GM18505 (cell line): ENCODE measurements around the gene RAP2A.

Source experiments
- ATAC-seq: cut with Tn5 transposase; IDR thresholded peaks from one replicate; pipeline ENCODE4 v1.9.1; 2021; ENCODE audit not compliant: unreplicated experiment
- POLR2A ChIP-seq: IDR thresholded peaks from 4 replicates; pipeline ENCODE4 v1.6.1; 2011; ENCODE audit warnings: borderline replicate concordance; ENCODE audit not compliant: insufficient read depth, insufficient read length; ENCODE audit errors: extremely low read depth

Gene RAP2A

DNA sequence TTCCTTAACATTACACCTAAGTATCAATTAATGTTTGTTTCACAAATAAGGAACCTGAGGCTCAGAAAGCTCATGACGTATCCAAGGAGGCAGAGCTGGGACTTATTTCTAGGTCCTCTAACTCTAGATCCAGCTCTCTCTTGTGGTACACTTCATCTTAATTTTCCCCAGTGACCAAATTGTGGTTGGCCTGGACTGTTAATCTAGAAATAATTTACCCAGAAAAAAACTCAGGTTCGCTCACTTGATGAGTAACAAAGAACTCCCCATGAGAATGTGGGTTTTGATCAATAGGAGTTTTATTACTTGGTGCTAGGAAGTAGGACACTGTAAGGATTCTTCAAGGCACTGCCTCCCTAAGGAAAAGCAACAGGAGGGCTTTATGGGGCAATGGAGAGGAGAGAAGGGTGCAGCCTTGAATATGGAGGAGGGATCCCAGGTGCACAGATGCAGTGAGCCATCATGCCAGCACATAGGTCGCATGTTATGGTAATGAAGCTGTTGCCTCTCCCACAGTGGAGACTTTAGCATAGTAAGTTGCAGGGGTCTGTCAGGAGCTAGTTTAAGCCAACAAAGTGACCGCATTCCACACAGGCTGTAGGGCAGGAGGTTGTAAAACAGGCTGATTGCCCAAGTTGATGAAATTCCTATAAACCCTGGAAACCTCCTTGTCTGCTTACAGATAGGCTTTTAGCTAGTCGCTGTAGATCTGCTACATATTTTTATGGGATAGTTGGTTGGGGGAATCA lies 14.7 kb downstream of the RAP2A start:
- ATAC-seq: no peak
- TF ChIP-seq POLR2A: no peak

- no peak for TF ChIP-seq POLR2A
- ATAC-seq: no peak
These were observed 20.7 kb downstream of the RAP2A start for GRCh38 chr13:97454699-97455098.

GRCh38 chr13:97456047-97456446 lies 22.1 kb downstream of the RAP2A start:
- no peak for ATAC-seq
- no peak for TF ChIP-seq POLR2A

- no peak for ATAC-seq
- TF ChIP-seq POLR2A: no peak
These were observed 25.3 kb downstream of the RAP2A start for GRCh38 chr13:97459215-97459777.

DNA sequence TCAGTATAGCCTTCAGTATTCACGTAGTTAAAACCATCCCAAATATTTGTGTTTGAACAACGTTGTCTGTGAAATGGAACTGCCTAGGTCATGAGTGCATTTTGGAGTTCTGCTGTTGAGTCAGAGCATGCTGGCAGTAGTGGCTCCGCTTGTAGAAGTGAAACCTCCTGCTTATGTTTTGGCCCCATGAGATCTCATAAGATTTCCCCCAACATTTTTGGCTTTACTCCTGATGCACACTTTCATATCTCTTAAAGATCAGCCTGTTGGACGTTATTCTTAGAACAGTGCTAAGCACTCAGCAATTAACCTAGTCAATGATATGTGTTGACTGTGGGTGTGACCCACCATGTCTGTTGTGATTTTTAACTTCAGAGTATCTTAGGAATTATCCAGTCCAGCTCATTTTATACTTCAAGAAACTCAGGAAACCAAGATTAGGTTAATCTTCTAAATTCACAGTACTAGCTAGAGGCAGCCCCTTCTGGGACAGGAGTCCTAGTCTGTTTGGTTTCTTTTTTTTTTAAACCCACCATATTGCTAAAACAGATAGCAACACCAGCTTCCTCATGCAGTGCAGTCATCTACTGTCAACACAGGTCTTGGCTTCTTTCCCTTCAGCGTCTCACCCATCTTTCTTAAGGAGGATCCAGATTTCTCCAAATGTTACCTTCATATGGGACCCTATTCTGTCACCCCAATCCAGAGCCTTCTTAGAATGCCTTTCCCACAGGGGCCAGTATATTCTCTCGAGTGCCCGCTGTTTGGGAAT lies 26.2 kb downstream of the RAP2A start:
- peak; percentile 95 for ATAC-seq
- TF ChIP-seq POLR2A: peak; percentile 46

- ATAC-seq: no peak
- TF ChIP-seq POLR2A: no peak
These were observed 26.9 kb downstream of the RAP2A start for GRCh38 chr13:97460853-97461252.

DNA sequence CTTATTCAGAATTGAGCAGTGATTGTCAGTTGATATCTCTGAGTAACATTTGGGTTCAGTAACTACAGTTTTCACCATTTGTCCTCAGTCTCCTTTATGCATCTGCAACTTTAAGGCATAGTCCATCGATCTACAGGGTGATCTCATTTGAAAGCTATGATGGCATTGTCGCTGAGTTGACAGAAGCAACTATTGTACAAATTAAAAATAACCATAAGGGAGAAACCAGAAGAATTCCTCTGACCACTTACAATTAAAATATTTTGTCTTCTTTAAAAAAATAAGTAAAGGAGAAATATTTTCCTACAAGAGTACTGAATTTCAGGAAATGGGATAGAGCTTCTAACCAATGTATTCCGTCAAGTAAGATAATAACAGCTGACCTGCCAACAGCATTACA lies 30.6 kb downstream of the RAP2A start:
- ATAC-seq: no peak

DNA sequence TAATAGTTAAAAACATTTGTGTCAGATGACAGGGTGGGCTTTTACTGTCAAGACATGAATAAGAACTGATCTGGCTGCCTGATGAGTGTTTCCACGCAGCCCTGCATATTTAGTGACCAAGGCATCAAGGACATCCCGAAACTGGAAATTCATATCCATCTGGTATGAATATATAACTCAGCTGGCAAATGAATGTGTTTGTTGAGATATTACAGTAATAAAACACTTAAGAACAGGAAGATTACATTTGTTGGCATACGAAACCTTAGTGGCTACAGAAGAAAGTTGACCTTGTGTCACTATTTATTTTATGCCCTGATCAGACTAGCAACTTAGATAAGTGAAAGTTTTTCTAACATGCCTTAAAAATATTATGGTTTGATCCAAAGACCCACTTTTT lies 32.8 kb downstream of the RAP2A start:
- ATAC-seq: no peak
- no peak for TF ChIP-seq POLR2A

More for the DNA sequence above, 30.6 kb downstream of the RAP2A start:
- no peak for TF ChIP-seq POLR2A

DNA sequence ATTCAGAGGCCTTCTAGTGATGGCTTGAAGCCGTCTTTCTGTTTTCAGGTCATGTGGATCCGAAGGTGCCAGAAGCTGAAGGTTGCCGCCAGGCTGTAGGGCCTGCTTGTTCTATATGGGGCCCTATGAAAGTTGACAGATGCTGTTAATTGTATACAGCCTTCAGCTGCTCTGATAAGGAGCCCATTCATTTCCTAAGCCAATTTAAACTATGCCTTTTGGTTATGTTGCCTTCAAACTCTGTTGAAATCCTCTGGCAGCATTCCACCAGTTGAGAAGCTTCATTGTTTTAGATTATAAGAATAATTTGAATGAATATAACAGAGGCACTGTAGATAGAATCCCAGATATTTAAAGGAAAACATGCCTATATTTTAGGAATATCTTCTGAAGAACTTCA lies 34.4 kb downstream of the RAP2A start:
- ATAC-seq: no peak
- TF ChIP-seq POLR2A: no peak

DNA sequence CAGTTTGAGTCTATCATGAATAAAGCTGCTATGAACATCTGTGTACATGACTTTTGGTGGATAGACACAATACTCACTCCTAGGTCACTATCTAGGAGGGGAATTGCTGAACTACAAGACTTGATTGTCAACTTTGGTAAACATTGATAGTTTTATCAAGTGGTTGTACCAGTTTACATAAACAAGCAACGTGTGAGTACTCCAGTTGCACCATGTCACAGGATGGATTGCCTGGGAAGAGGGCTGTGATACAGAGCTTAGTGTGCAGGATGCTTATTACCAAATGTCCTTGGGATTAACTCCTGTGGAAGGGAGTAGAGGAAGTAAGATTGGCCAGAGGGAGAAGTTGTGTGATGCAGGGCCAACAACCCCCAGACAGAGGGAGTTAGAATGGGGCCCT lies 37.7 kb downstream of the RAP2A start:
- TF ChIP-seq POLR2A: no peak
- no peak for ATAC-seq

DNA sequence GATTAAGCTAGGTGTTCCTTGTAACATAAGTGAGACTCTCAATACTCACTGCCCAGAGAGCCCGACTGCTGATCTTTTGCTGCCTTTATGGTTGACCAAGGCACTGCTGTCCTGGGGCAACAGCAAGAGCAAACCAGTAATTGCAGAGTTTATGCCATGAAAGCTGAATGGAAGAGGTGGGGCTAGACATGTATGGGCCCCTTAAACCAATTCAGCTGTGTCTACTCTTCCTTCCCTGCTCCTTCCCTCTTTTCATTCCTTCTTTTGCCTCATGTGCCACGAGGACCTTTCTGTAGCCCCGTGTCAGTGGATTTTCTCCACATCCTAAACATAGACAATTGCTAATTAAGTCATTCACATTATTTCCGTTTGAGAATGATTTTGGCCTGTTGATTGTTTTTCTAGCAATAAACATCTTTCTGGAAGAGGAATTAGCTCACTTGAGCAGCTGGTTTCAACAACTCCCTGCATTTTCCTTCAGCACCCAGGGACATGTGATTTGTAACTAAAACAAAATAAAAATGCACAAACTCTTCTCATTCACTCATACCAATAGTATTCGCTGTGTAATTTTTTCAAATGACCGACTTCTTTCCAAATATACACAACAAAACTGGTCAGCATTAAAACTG lies 40.5 kb downstream of the RAP2A start:
- ATAC-seq: no peak
- TF ChIP-seq POLR2A: no peak

DNA sequence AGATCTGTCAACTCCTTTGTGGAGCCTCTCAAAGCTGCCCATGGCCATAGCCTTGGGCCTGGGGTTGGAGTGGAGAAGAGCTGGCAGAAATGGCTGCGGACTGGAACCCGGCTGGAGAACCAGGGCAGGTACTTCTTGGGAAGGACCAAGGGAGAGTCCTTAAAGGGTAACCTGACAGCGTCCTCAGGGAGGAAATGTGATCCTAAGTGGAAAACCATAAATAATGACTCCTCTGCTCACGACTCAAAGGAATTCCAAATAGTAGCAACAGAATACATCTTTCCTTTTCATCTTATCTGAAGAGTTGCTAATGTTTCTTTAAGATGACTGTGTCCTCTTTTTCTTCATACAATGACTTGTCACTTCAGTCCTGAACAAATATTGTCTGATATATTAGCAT lies 41.0 kb downstream of the RAP2A start:
- no peak for ATAC-seq
- TF ChIP-seq POLR2A: no peak

DNA sequence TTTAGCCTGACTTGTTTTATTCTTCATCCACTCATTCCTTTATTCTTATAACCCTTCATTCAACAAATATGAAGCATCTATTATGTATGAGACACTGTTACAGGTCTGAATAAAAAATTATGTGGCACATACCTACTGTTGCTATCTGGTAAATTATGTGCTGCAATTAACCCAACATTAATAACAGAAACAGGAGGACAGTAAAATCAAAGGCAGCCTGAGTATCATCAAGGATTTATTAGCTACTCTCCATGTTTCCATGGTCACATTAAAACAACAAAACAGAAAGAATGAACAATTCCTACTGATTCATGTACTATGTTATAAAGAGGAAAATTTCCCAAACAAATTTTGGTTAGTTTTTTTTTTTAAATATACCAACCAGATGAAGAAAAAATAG lies 43.9 kb downstream of the RAP2A start:
- no peak for ATAC-seq
- no peak for TF ChIP-seq POLR2A

- TF ChIP-seq POLR2A: no peak
These were observed 44.3 kb downstream of the RAP2A start for GRCh38 chr13:97478247-97478646.

GRCh38 chr13:97483465-97483864 lies 49.5 kb downstream of the RAP2A start:
- no peak for TF ChIP-seq POLR2A
- ATAC-seq: no peak

More at GRCh38 chr13:97478247-97478646, 44.3 kb downstream of the RAP2A start:
- no peak for ATAC-seq
